GM21528 (cell line): ENCODE measurements around the gene BCL7B.
"Not testable (repeated sequence)": the region's sequence is repeated elsewhere in the genome, so short reads cannot be mapped to it uniquely, and the experiment has no call there.

Experiments
- ATAC-seq: cut with Tn5 transposase; IDR thresholded peaks from one replicate; pipeline ENCODE4 v1.9.1; 2021; ENCODE audit warnings: mild to moderate bottlenecking, moderate library complexity; ENCODE audit not compliant: unreplicated experiment, low FRiP score

Gene BCL7B

DNA sequence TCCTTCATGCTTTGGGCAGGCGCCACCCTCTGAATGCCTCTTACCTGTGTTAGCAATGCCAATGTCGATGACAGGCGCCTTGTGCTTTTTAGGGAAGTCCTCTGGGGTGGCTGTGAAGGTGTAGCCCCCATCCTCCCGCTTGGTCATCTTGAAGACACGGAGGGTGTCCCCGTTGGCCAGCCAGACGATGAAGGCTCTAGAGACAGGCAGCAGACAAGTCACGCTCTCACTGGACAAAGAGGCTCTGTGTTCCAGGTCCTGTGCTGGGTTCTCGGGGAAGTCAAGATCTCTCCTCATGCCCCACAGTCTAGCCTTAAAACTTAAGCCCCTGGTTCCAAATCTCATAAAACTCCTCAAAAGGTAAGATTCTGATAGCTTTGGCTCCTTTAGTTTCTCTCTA, 15.8 kb upstream of the BCL7B start:
- no peak for ATAC-seq

DNA sequence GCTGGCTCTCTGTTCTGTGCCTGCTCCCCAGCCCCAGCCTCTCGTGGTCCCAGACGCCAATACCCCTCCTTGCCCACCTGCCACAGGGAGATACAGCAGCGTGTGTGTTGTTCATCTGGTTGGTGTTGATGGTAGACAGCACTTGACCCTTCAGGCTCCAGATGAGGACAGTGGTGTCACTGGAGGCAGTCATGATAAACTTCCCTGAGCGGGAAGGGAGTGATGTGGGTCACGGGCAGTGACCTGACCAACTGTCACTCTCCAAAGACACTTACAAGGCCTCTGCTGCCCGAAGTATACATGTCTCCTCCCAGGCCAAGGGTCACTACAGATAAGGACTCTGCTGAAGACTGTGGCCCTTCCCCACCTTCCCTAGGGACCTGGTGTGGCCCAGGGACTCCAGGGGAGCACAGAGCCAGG, 15.3 kb upstream of the BCL7B start:
- ATAC-seq = no peak

- ATAC-seq = no peak
These were observed 13.5 kb upstream of the BCL7B start for GRCh38 chr7:73570977-73571376.

DNA sequence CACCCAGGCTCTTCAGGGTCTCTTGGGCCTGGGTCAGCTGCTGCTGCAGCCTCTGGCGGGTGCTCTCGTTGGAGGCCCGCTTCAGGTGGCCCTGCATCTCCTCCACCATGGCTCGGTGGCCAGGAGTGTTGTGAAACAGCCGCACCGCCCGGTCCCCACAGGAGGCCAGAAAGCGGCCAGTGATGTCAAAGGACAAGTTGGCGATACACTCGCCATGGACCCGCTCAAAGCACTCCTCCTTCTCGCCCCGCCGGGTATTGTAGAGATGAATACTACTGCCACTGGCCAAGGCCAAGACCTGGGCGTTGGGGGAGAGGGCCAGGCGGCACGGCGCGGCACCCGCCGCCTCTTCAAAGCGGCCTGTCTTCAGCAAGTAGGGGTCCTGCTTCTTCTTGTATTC, 13.0 kb upstream of the BCL7B start:
- no peak for ATAC-seq

GRCh38 chr7:73569042-73569608, 11.6 kb upstream of the BCL7B start:
- ATAC-seq = no peak

DNA sequence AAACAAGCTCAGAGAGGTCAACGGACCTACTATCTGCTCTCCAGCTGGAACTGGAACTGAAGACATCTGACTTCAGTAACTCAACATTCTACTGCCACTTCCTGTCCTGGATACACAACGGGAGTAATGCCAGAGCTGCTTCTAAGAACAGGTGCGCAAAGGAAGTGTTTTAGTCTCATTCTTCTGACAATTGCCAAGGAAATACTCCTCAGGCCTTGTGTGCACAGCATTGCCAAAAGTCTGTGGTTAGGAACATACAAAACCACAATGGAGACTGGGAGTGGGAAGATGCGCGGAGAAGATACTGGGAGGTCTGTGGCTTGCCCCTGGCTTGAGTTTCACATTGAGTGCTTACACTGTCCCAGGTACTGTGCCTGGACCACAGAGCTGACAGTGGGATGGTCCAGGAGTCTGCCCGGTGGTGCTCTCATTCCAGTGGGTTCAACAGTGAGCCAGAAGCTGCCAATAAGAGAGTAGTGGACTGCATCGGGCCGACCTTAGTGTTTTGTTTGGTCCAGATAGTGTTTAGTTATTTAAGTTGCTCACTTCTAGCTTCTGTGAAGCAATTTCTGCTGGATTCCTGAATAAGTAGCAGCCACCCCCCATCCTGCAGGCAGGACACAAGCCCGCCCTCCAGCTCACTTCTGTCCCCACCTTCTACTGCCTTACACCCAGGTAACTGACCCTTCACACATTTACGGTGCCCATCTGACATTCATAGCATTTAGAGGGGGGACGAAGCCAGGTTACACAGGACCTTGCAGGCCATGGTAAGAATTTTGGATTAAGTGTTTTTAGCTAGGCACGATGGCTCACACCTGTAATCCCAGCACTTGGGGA, 10.6 kb upstream of the BCL7B start:
- no peak for ATAC-seq

GRCh38 chr7:73567140-73567539, 9.7 kb upstream of the BCL7B start:
- no peak for ATAC-seq

DNA sequence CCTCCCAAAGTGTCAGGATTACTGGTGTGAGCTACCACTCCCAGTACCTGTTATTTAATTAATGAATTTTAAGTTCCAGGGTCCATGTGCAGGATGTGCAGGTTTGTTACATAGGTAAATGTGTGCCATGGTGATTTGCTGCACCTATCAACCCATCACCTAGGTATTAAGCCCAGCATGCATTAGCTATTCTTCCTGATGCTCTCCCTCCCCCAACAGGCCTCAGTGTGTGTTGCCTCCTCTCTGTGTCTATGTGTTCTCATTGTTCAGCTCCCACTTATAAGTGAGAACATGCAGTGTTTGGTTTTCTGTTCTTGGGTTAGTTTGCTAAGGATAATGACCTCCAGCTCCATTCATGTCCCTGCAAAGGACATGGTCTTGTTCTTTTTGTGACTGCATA, 8.9 kb upstream of the BCL7B start:
- ATAC-seq = not testable (repeated sequence)

DNA sequence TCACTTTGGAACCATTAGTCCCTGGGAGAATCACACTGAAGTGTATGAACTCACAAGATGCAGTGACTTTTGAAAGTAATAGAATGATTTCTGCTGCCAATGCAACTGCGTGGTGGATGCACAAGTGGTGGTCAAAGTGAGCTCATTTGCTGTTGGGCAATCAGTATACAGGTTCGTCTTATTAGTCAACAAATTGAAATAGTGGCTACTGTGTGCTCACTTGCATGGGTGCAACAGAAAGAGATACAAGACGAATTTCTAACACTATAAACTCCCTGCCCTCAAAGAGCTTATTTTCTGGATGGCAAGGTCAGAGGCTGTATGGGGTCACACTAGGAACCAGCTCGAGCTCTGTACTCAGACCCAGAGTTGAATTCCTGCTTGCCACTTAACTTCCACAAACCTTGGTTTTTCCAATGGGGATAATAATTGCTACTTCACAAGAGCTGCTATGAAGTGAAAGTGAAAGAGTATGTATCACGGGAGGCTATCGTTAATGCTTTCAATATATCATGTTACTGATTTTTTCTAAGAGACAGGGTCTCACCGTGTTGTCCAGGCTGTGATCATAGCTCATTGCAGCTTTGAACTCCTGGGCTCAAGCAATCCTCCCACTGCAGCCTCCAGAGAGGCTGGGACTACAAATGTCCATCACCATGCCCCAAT, 8.3 kb upstream of the BCL7B start:
- ATAC-seq = no peak

DNA sequence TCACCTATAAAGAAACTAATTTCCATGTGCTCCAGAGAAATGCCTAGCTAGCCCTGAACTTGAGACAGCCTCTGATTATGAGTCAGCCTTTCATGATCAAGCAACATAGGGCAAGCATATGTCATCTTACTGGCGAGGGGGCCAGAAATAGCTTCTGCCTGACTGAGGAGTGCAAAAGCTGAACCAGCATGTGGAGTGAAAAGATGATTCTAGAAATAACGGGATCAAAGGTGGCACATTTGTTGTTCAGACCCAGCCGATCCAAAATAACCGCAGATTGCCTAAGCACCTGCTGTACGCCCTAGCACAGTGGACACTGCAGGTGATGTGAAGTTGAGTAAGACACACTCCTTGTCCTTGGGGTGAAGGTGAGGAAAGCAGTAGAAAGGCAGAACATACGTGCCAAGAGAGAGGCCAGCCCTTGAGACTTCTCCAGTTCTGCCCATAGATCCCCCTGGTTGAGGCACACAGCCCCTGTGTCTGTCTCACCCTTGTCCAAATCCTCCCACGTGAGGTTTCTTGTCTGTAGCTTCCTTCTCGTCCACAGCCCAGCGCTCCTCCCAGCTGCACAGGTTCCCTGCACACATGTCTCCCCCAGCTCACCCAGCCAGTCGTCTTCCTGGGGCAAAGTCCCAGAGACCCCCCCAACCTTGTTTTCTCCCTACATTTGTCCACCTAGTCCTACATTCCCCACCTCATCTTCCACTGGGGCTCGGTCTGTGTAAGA, 2.8 kb upstream of the BCL7B start:
- ATAC-seq = no peak

- ATAC-seq = peak; percentile 85
These were observed 438 bp downstream of the BCL7B start for GRCh38 chr7:73557108-73557396.

GRCh38 chr7:73556208-73557107, 1.0 kb downstream of the BCL7B start:
- ATAC-seq = no peak

DNA sequence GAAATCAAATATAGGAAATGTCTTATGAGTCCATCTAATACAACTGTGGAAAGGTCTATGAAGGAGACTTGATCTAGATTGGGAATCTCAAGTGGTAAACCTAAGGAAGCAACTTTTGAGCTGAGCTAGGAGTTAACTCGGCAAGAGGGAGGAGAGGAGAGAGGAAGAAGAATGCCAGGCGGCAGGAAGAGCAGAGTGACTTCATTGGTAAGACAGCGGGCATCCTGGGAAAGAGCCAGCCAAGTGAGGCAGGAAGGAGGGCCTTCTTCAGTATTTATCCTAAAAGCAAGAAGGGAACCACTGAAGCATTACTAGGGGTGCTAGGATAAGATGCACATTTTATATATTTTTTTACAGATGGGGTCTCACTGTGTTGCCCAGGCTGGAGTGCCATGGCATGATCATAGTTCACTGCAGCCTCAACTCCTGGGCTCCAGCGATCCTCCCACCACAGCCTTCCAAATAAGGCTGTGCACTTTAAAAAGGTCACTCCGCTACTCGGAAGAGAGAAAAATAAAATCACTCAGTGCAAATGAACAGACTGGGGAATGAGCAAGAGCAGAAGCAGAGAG, 2.0 kb downstream of the BCL7B start:
- ATAC-seq = no peak

- not testable (repeated sequence) for ATAC-seq
These were observed 7.4 kb downstream of the BCL7B start for GRCh38 chr7:73550093-73550492.

- no peak for ATAC-seq
These were observed 8.3 kb downstream of the BCL7B start for GRCh38 chr7:73549176-73549575.

GRCh38 chr7:73547841-73548240, 9.6 kb downstream of the BCL7B start:
- no peak for ATAC-seq

DNA sequence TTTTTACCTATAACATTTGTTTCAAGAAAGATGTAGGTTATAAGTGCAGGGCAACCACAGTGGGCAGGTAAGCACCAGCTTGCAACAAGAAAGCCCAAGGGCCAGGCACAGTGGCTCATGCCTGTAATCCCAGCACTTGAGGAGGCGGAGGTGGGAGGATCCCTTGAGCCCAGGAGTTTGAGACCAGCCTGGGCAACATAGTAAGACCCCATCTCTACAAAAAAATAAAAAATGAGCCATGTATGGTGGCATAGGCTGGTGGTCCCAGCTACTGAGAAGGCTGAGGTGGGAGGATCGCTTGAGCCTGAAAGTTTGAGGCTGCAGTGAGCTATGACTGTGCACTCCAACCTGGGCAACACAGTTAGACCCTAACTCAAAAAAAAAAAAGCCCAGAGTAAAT, 12.8 kb downstream of the BCL7B start:
- ATAC-seq = no peak

DNA sequence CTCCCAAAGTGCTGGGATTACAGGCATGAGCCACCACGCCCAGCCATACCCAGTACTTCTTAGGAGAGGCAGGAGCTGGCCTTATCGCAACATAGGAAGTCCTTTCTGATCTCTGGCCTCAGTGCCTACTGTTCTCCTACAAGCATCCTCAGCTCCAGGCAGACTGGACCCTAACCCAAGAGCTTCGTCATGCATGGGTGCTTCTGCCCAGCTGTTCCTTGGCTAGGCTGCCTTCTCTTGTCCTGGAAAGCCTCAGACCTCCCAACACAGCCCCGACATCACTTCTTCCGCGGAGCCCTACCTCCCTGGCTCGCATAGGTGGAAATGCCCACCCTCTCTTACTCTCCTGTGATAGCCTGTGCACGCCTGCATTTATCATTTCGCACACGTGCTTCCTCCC, 15.8 kb downstream of the BCL7B start:
- no peak for ATAC-seq

GRCh38 chr7:73539709-73540108, 17.8 kb downstream of the BCL7B start:
- ATAC-seq = no peak

DNA sequence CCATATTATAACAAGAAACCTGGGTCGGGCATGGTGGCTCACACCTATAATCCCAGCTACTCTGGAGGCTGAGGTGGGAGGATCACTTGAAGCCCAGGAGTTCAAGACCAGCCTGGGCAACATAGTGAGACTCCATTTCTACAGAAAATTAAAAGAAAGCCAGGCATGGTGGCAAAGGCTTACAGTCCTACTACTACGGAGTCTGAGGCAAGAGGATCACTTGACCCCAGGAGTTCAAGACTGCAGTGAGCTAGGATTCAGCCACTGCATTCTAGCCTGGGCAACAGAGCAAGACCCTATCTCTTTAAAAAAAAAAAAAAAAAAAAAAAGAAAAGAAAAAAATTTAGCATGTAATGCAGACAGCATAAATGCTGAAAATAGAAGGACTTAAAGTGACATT, 19.0 kb downstream of the BCL7B start:
- not testable (repeated sequence) for ATAC-seq
